Measurements from ENCODE around the gene ANKLE1.

GRCh38 chr19:17240826-17241399, 40.8 kb upstream of the ANKLE1 start:
- TF ChIP-seq, protein P1, sequence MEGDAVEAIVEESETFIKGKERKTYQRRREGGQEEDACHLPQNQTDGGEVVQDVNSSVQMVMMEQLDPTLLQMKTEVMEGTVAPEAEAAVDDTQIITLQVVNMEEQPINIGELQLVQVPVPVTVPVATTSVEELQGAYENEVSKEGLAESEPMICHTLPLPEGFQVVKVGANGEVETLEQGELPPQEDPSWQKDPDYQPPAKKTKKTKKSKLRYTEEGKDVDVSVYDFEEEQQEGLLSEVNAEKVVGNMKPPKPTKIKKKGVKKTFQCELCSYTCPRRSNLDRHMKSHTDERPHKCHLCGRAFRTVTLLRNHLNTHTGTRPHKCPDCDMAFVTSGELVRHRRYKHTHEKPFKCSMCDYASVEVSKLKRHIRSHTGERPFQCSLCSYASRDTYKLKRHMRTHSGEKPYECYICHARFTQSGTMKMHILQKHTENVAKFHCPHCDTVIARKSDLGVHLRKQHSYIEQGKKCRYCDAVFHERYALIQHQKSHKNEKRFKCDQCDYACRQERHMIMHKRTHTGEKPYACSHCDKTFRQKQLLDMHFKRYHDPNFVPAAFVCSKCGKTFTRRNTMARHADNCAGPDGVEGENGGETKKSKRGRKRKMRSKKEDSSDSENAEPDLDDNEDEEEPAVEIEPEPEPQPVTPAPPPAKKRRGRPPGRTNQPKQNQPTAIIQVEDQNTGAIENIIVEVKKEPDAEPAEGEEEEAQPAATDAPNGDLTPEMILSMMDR (IDR thresholded peaks at IDR 0.05; ENCODE audit: low read length), result no peak
- TF ChIP-seq EZH2 (IDR thresholded peaks at IDR 0.05; ENCODE audit: borderline replicate concordance, low read length), result no peak

Measured in OCI-LY1 (cell line).